HepG2 (cell line): Measurements from ENCODE around the gene RBBP8NL. TPM values are rescaled to one million over a fixed set of nuclear protein-coding genes. Genes with fewer than 3 reads are reported as not detected.

Experiments
- AHDC1 ChIP-seq: sonication (generic); formaldehyde crosslinking; IDR thresholded peaks from 2 replicates; pipeline ENCODE4 v1.5.1; 2020; ENCODE audit warnings: mild to moderate bottlenecking, missing genetic modification reagents, borderline replicate concordance
- ATF3 ChIP-seq: sonication (generic); formaldehyde crosslinking; IDR thresholded peaks from 2 replicates; pipeline ENCODE4 v1.4.0; 2020; ENCODE audit warnings: missing genetic modification reagents
- ETV5 ChIP-seq: IDR thresholded peaks from 2 replicates; pipeline ENCODE4 v1.6.1; 2018; ENCODE audit warnings: missing biosample characterization, missing genetic modification reagents, inconsistent platforms, borderline replicate concordance
- HNF4A ChIP-seq: sonication (generic); formaldehyde crosslinking; IDR thresholded peaks from 2 replicates; pipeline ENCODE4 v1.4.0; 2020; ENCODE audit warnings: missing genetic modification reagents
- JUNB ChIP-seq: sonication (generic); formaldehyde crosslinking; IDR thresholded peaks from 2 replicates; pipeline ENCODE4 v1.8.0; 2022; ENCODE audit warnings: missing genetic modification reagents, mild to moderate bottlenecking, borderline replicate concordance
- POLR2G ChIP-seq: fragments of 200-400 bp; formaldehyde crosslinking; IDR thresholded peaks from 2 replicates; pipeline ENCODE4 v1.6.1; 2018; ENCODE audit warnings: mild to moderate bottlenecking, low read depth, low read length, moderate library complexity
- PPARG ChIP-seq: conservative IDR thresholded peaks from 2 replicates; pipeline ENCODE4 v1.6.1; 2016; ENCODE audit warnings: missing biosample characterization, missing genetic modification reagents
- PREB ChIP-seq: sonication (generic); formaldehyde crosslinking; IDR thresholded peaks from 2 replicates; pipeline ENCODE4 v1.4.0; 2020; ENCODE audit warnings: missing genetic modification reagents
- RERE ChIP-seq: IDR thresholded peaks from 2 replicates; pipeline ENCODE4 v1.6.1; 2016; ENCODE audit warnings: low read depth, missing genetic modification reagents, missing compliant biosample characterization
- XRCC5 ChIP-seq: fragments of 200-400 bp; formaldehyde crosslinking; optimal IDR thresholded peaks from 2 replicates; pipeline ENCODE3; 2017; ENCODE audit warnings: mild to moderate bottlenecking, low read length
- YEATS4 ChIP-seq: sonication (generic); formaldehyde crosslinking; IDR thresholded peaks from 2 replicates; pipeline ENCODE4 v1.4.0; 2020; ENCODE audit warnings: missing genetic modification reagents, borderline replicate concordance
- ZFP37 ChIP-seq: sonication (generic); formaldehyde crosslinking; IDR thresholded peaks from 2 replicates; pipeline ENCODE4 v1.4.0; 2020; ENCODE audit warnings: missing genetic modification reagents, borderline replicate concordance
- ZNF33A ChIP-seq: sonication (generic); formaldehyde crosslinking; IDR thresholded peaks from 2 replicates; pipeline ENCODE4 v1.5.1; 2020; ENCODE audit warnings: missing genetic modification reagents, mild to moderate bottlenecking, moderate library complexity, borderline replicate concordance
- ZNF367 ChIP-seq: sonication (generic); formaldehyde crosslinking; IDR thresholded peaks from 2 replicates; pipeline ENCODE4 v1.4.0; 2020; ENCODE audit warnings: missing genetic modification reagents, borderline replicate concordance
- ZNF607 ChIP-seq: sonication (generic); formaldehyde crosslinking; IDR thresholded peaks from 2 replicates; pipeline ENCODE4 v1.5.1; 2020; ENCODE audit warnings: missing genetic modification reagents, mild to moderate bottlenecking, borderline replicate concordance
- ZNF619 ChIP-seq: sonication (generic); formaldehyde crosslinking; IDR thresholded peaks from 2 replicates; pipeline ENCODE4 v1.4.0; 2020; ENCODE audit warnings: mild to moderate bottlenecking, missing genetic modification reagents
- ZSCAN31 ChIP-seq: sonication (generic); formaldehyde crosslinking; IDR thresholded peaks from 2 replicates; pipeline ENCODE4 v1.5.0; 2020; ENCODE audit warnings: low read depth, mild to moderate bottlenecking, missing genetic modification reagents
- polyA plus RNA-seq, 8 experiments: library from polyadenylated mRNA; depleted of rRNA in 3 of 8; stranded (reverse) in 7 of 8; unstranded in 1 of 8; fragments of >200 nt; fragmentation: Illumina TruSeq in 4 of 8; extraction: Trizol in 4 of 8; gene quantifications; 2 replicates each; pipeline versions ENCODE4 v1.2.1 to v1.2.3, GENCODE V29; 2011 to 2016; ENCODE audit warnings: low read depth in 4 of 8, missing spikeins in 1 of 8, mixed read lengths in 1 of 8; ENCODE audit not compliant: insufficient read depth in 1 of 8
- total RNA-seq, 5 experiments: library from RNA; depleted of rRNA; stranded (reverse); fragments of >200 nt; fragmentation: Illumina TruSeq; extraction: Trizol; gene quantifications; 2 replicates each; pipeline ENCODE4 v1.2.3, GENCODE V29; 2016; ENCODE audit warnings: low read depth in 1 of 5

Gene RBBP8NL
- total and polyA plus RNA-seq, 2 of the 13 experiments (the other 11 are each of a cell fraction or from before 2014, with no cell fraction given) = 0.69 to 0.86 TPM

- TF ChIP-seq AHDC1 (CRISPR knock-in tag) = no peak; the same call in 1 of the 2 replicates
- TF ChIP-seq YEATS4 (CRISPR knock-in tag) = no peak
- no peak for TF ChIP-seq ETV5
- TF ChIP-seq ZNF367 (CRISPR knock-in tag) = no peak
- TF ChIP-seq JUNB = no peak
- TF ChIP-seq POLR2G = no peak
- TF ChIP-seq HNF4A (CRISPR knock-in tag) = no peak
- TF ChIP-seq ZSCAN31 (CRISPR knock-in tag) = no peak
- TF ChIP-seq ZFP37 (CRISPR knock-in tag) = 0 out of 2 replicates have a peak, but pooled peaks have one; percentile 25
- no peak for TF ChIP-seq XRCC5
- no peak for TF ChIP-seq PPARG
- TF ChIP-seq ZNF619 (CRISPR knock-in tag) = no peak
- no peak for TF ChIP-seq PREB
- no peak for TF ChIP-seq ZNF33A (CRISPR knock-in tag)
- no peak for TF ChIP-seq ATF3 (CRISPR knock-in tag)
- peak; percentile 48; the same call in 1 of the 2 replicates for TF ChIP-seq ZNF607 (CRISPR knock-in tag)
- no peak for TF ChIP-seq RERE (CRISPR knock-in tag)
These were observed 40.0 kb downstream of the RBBP8NL start (continued) for GRCh38 chr20:62387219-62387913.
